NCI-H1694 treated with DMSO at 0.1 percent for 48 hours (cell line): Measurements from ENCODE around the gene DNMT3L.
"Not testable (repeated sequence)": the region's sequence is repeated elsewhere in the genome, so short reads cannot be mapped to it uniquely, and the experiment has no call there.

ENCODE experiments used
- DNase-seq: peaks from one replicate; lab custom pipeline; 2025; lab: John Stamatoyannopoulos, UW

DNMT3L gene

GRCh38 chr21:44261675-44262295 lies at the start of gene DNMT3L:
Gene DNMT3L, minus strand, starts transcription at chr21:44261897. Its CDS starts 638 bp downstream, at chr21:44261259.
- DNase-seq: no peak

GRCh38 chr21:44310628-44311507 lies 49.2 kb upstream of the DNMT3L start:
- DNase-seq: no peak

- DNase-seq: no peak
Observed at GRCh38 chr21:44306936-44307704, 45.4 kb upstream of the DNMT3L start.

- no peak for DNase-seq
Observed at GRCh38 chr21:44305691-44306090, 44.0 kb upstream of the DNMT3L start.

- peak; percentile 52 for DNase-seq
Observed at GRCh38 chr21:44304877-44305293, 43.2 kb upstream of the DNMT3L start.

- DNase-seq: no peak
Observed at GRCh38 chr21:44304011-44304616, 42.4 kb upstream of the DNMT3L start.

- no peak for DNase-seq
Observed at GRCh38 chr21:44303490-44303981, 41.8 kb upstream of the DNMT3L start.

- DNase-seq: not testable (repeated sequence)
Observed at GRCh38 chr21:44302573-44303401, 41.1 kb upstream of the DNMT3L start.

GRCh38 chr21:44301961-44302406 lies 40.3 kb upstream of the DNMT3L start:
- no peak for DNase-seq

- no peak for DNase-seq
Observed at GRCh38 chr21:44301141-44301540, 39.4 kb upstream of the DNMT3L start.

GRCh38 chr21:44300262-44300959 lies 38.7 kb upstream of the DNMT3L start:
- no peak for DNase-seq

- no peak for DNase-seq
Observed at GRCh38 chr21:44299458-44300261, 38.0 kb upstream of the DNMT3L start, which contains the start of gene PFKL. Gene PFKL, plus strand, starts transcription at chr21:44300053. Its CDS starts 53 bp downstream, at chr21:44300106.

- no peak for DNase-seq
Observed at GRCh38 chr21:44299085-44299457, 37.4 kb upstream of the DNMT3L start.

- no peak for DNase-seq
Observed at GRCh38 chr21:44298301-44298700, 36.6 kb upstream of the DNMT3L start.

- DNase-seq: peak; percentile 85
Observed at GRCh38 chr21:44297525-44298290, 36.0 kb upstream of the DNMT3L start.

GRCh38 chr21:44296916-44297315 lies 35.2 kb upstream of the DNMT3L start:
- DNase-seq: no peak

GRCh38 chr21:44296103-44296519 lies 34.4 kb upstream of the DNMT3L start:
- no peak for DNase-seq

- DNase-seq: no peak
Observed at GRCh38 chr21:44295646-44296045, 33.9 kb upstream of the DNMT3L start.

- DNase-seq: no peak
Observed at GRCh38 chr21:44295163-44295573, 33.5 kb upstream of the DNMT3L start.
